HL-60 (cell line): ENCODE data around the gene RAI2.

Experiments used
- DNase-seq, 2 experiments: peaks; one replicate each; pipeline ENCODE4 v3.0.0-alpha.2; 2010 to 2020; ENCODE audit warnings: low read depth in 1 of 2, low spot score in 1 of 2
- H3K27ac ChIP-seq: fragments of 250-450 bp; sonication (Bioruptor Pico); replicated peaks from 2 replicates; pipeline ENCODE4 v1.5.1; 2020; ENCODE audit warnings: mild to moderate bottlenecking, moderate library complexity
- H3K27me3 ChIP-seq: fragments of 250-450 bp; sonication (Bioruptor Pico); 2 replicates; pipeline ENCODE4 v1.5.1; 2021; ENCODE audit warnings: mild to moderate bottlenecking, moderate library complexity; ENCODE audit not compliant: insufficient read depth, poor library complexity, severe bottlenecking
- H3K4me3 ChIP-seq: replicated peaks from 2 replicates; pipeline ENCODE4 v1.5.1; 2011; ENCODE audit warnings: mild to moderate bottlenecking, control low read depth, low read length; ENCODE audit not compliant: insufficient read depth
- GABPA ChIP-seq: IDR thresholded peaks from 2 replicates; pipeline ENCODE4 v1.6.1; 2012; ENCODE audit warnings: low read depth
- POLR2AphosphoS5 ChIP-seq: IDR thresholded peaks from 2 replicates; pipeline ENCODE4 v1.6.1; 2012; ENCODE audit warnings: low read depth
- SPI1 ChIP-seq: IDR thresholded peaks from 2 replicates; pipeline ENCODE4 v1.6.1; 2012; ENCODE audit warnings: low read depth, mild to moderate bottlenecking, borderline replicate concordance
- TF ChIP-seq, protein P1 (sequence below): IDR thresholded peaks from one replicate; pipeline ENCODE4 v1.5.1; 2011; ENCODE audit warnings: low read length, control low read depth, inconsistent platforms; ENCODE audit not compliant: insufficient read depth
- TF ChIP-seq, protein P2 (sequence below): IDR thresholded peaks from 2 replicates; pipeline ENCODE4 v1.6.1; 2012; ENCODE audit warnings: low read depth; ENCODE audit not compliant: insufficient replicate concordance

The RAI2 gene

DNA sequence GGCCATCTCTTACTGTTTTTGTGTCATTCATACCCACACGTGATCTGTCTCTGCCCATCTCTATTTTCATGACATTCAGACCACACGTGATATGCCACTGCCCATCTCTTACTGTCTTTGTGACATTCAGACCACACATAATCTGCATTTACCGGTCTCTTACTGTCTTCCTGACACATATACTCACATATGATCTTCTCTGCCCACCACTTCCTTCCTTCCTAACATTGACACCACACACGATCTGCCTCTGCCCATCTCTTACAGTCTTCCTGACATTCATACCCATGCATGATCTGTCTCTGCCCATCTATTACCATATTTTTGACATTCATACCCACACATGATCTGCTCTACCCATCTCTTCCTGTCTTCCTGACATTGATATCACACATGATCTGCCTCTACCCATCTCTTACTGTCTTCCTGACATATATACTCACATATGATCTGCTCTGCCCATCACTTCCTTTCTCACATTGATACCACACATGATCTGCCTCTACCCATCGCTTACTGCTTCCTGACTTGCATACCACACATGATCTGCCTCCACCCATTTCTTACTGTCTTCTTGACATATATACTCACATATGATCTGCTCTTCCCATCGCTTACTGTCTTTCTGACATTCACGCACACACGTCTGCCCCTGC lies 87.7 kb downstream of the RAI2 start:
- H3K27me3 ChIP-seq = no peaks in the 10 kb centered on the region
- TF ChIP-seq POLR2AphosphoS5 (no peak), GABPA (no peak), SPI1 (no peak)
- TF ChIP-seq, protein P1, sequence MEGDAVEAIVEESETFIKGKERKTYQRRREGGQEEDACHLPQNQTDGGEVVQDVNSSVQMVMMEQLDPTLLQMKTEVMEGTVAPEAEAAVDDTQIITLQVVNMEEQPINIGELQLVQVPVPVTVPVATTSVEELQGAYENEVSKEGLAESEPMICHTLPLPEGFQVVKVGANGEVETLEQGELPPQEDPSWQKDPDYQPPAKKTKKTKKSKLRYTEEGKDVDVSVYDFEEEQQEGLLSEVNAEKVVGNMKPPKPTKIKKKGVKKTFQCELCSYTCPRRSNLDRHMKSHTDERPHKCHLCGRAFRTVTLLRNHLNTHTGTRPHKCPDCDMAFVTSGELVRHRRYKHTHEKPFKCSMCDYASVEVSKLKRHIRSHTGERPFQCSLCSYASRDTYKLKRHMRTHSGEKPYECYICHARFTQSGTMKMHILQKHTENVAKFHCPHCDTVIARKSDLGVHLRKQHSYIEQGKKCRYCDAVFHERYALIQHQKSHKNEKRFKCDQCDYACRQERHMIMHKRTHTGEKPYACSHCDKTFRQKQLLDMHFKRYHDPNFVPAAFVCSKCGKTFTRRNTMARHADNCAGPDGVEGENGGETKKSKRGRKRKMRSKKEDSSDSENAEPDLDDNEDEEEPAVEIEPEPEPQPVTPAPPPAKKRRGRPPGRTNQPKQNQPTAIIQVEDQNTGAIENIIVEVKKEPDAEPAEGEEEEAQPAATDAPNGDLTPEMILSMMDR = no peak
- TF ChIP-seq, protein P2, sequence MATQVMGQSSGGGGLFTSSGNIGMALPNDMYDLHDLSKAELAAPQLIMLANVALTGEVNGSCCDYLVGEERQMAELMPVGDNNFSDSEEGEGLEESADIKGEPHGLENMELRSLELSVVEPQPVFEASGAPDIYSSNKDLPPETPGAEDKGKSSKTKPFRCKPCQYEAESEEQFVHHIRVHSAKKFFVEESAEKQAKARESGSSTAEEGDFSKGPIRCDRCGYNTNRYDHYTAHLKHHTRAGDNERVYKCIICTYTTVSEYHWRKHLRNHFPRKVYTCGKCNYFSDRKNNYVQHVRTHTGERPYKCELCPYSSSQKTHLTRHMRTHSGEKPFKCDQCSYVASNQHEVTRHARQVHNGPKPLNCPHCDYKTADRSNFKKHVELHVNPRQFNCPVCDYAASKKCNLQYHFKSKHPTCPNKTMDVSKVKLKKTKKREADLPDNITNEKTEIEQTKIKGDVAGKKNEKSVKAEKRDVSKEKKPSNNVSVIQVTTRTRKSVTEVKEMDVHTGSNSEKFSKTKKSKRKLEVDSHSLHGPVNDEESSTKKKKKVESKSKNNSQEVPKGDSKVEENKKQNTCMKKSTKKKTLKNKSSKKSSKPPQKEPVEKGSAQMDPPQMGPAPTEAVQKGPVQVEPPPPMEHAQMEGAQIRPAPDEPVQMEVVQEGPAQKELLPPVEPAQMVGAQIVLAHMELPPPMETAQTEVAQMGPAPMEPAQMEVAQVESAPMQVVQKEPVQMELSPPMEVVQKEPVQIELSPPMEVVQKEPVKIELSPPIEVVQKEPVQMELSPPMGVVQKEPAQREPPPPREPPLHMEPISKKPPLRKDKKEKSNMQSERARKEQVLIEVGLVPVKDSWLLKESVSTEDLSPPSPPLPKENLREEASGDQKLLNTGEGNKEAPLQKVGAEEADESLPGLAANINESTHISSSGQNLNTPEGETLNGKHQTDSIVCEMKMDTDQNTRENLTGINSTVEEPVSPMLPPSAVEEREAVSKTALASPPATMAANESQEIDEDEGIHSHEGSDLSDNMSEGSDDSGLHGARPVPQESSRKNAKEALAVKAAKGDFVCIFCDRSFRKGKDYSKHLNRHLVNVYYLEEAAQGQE = no peak

GRCh38 chrX:17769701-17770269 lies 91.3 kb downstream of the RAI2 start:
- DNase-seq = no peak
- Histone ChIP-seq H3K27me3 (no peaks in the 10 kb centered on the region), H3K27ac (no peak overlapping the region), H3K4me3 (no peak overlapping the region)
- no peak for TF ChIP-seq SPI1

More for the DNA sequence above, 87.7 kb downstream of the RAI2 start:
- H3K27ac ChIP-seq = no peak overlapping the region
- no peak overlapping the region for H3K4me3 ChIP-seq
- DNase-seq = no peak

DNA sequence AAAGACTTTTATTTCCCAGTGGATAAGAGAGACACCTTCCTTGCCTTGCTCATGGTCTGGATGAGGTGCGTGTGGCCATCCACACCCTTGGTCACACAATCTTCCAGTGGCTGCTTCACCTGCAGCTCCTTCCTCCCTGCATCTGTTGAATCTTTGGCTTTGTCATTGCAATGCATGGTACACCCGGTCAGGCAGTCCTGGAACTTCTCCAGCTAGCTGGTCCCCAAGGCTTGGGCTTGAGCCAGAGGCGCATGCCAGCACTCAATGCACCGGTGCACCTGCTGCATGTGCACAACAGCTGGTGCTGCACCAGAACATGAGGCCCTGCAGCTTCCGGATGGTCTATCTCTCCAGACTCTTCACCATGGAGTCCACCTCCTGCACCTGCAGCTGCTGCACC lies 92.1 kb downstream of the RAI2 start:
- DNase-seq = no peak
- Histone ChIP-seq H3K27me3 (no peaks in the 10 kb centered on the region), H3K27ac (no peak overlapping the region), H3K4me3 (no peak overlapping the region)
- TF ChIP-seq POLR2AphosphoS5 (no peak), SPI1 (no peak), GABPA (no peak)
- TF ChIP-seq, protein P1 = no peak
- TF ChIP-seq, protein P2 = no peak

- Histone ChIP-seq H3K27me3 (no peaks in the 10 kb centered on the region), H3K27ac (no peak overlapping the region), H3K4me3 (no peak overlapping the region)
- no peak for DNase-seq
- TF ChIP-seq GABPA = no peak
- TF ChIP-seq POLR2AphosphoS5 = no peak
- TF ChIP-seq, protein P1 = no peak
- TF ChIP-seq SPI1 = no peak
- TF ChIP-seq, protein P2 = no peak
Observed at GRCh38 chrX:17767734-17768133, 93.4 kb downstream of the RAI2 start.
